IMR-90 (cell line): ENCODE data around the gene MS4A6E. TPM values are rescaled to one million over a fixed set of nuclear protein-coding genes. Genes with fewer than 3 reads are reported as not detected.

Experiments
- ATAC-seq: fragments of 200-7000 bp; cut with Tn5 transposase; 2 replicates; pipeline ENCODE4 v1.9.1; 2020; ENCODE audit warnings: low read depth, mild to moderate bottlenecking, moderate library complexity
- BruUV-seq: library from RNA; stranded (reverse); fragments of 400-500 nt; replicated peaks from 2 replicates; lab custom pipeline; 2021; lab: Mats Ljungman, UMichigan
- CTCF ChIA-PET: fragments of 300-600 bp; formaldehyde crosslinking; extraction: SDS; loops from one replicate; lab custom pipeline; 2021; ENCODE audit warnings: antibody characterized with exemption; lab: Yijun Ruan, JAX
- POLR2A ChIA-PET: fragments of 300-600 bp; sonication (Branson Sonifier 250); formaldehyde crosslinking; loops from one replicate; lab custom pipeline; 2022; ENCODE audit warnings: antibody characterized with exemption; ENCODE audit not compliant: unreplicated experiment; lab: Charles Lee
- DNase-seq: peaks from one replicate; pipeline ENCODE4 v3.0.0; 2013
- H2AFZ ChIP-seq: replicated peaks from 2 replicates; pipeline ENCODE3; 2013; ENCODE audit warnings: low read length, mild to moderate bottlenecking; ENCODE audit not compliant: poor library complexity
- H2AK5ac ChIP-seq: 2 replicates; pipeline ENCODE4 v1.6.1; 2013; ENCODE audit warnings: low read depth, low read length, inconsistent platforms
- H2AK9ac ChIP-seq: replicated peaks from 2 replicates; pipeline ENCODE3; 2013; ENCODE audit warnings: mild to moderate bottlenecking, low read depth, low read length, moderate library complexity; ENCODE audit not compliant: poor library complexity
- H2BK120ac ChIP-seq: 2 replicates; pipeline ENCODE4 v1.6.1; 2013; ENCODE audit warnings: low read depth, low read length, inconsistent platforms
- H2BK15ac ChIP-seq: 3 replicates; pipeline ENCODE4 v1.6.1; 2013; ENCODE audit warnings: low read depth, low read length, inconsistent platforms
- H2BK20ac ChIP-seq: 2 replicates; pipeline ENCODE4 v1.6.1; 2013; ENCODE audit warnings: low read depth, mild to moderate bottlenecking, inconsistent platforms, low read length, moderate library complexity
- H2BK5ac ChIP-seq: 2 replicates; pipeline ENCODE4 v1.6.1; 2013; ENCODE audit warnings: mild to moderate bottlenecking, low read depth, low read length, inconsistent platforms; ENCODE audit not compliant: poor library complexity, severe bottlenecking
- H3K14ac ChIP-seq: replicated peaks from 2 replicates; pipeline ENCODE4 v1.6.1; 2013; ENCODE audit warnings: low read depth, low read length, inconsistent platforms
- H3K18ac ChIP-seq: 2 replicates; pipeline ENCODE4 v1.6.1; 2013; ENCODE audit warnings: low read depth, low read length, control low read depth
- H3K23ac ChIP-seq: 2 replicates; pipeline ENCODE4 v1.6.1; 2013; ENCODE audit warnings: low read depth, low read length, inconsistent platforms
- H3K27ac ChIP-seq: 2 replicates; pipeline ENCODE4 v1.5.1; 2013; ENCODE audit warnings: mild to moderate bottlenecking, control low read depth, low read length; ENCODE audit not compliant: insufficient read depth
- H3K27me3 ChIP-seq: 2 replicates; pipeline ENCODE4 v1.6.1; 2013; ENCODE audit warnings: low read length; ENCODE audit not compliant: control insufficient read depth, insufficient read depth
- H3K36me3 ChIP-seq: 2 replicates; pipeline ENCODE4 v1.6.1; 2013; ENCODE audit warnings: low read length, mixed read lengths; ENCODE audit not compliant: control insufficient read depth, insufficient read depth
- H3K4ac ChIP-seq: 2 replicates; pipeline ENCODE4 v1.6.1; 2013; ENCODE audit warnings: low read depth, low read length, inconsistent platforms
- H3K4me1 ChIP-seq: 2 replicates; pipeline ENCODE4 v1.6.1; 2013; ENCODE audit warnings: low read length, mixed read lengths; ENCODE audit not compliant: control insufficient read depth, insufficient read depth
- H3K4me2 ChIP-seq: 2 replicates; pipeline ENCODE4 v1.6.1; 2013; ENCODE audit warnings: low read depth, mild to moderate bottlenecking, control low read depth, low read length, moderate library complexity
- H3K4me3 ChIP-seq: 2 replicates; pipeline ENCODE4 v1.5.1; 2013; ENCODE audit warnings: low read depth, mild to moderate bottlenecking, control low read depth, low read length, moderate library complexity; ENCODE audit not compliant: insufficient read depth
- H3K56ac ChIP-seq: 2 replicates; pipeline ENCODE4 v1.6.1; 2013; ENCODE audit warnings: low read length, inconsistent platforms; ENCODE audit not compliant: insufficient read depth; ENCODE audit errors: extremely low read depth
- H3K79me1 ChIP-seq, 2 experiments: 2 replicates each; pipeline ENCODE4 v1.6.1; 2013; ENCODE audit warnings: low read length in 2 of 2, inconsistent platforms in 1 of 2, low read depth in 1 of 2
- H3K9ac ChIP-seq: 2 replicates; pipeline ENCODE4 v1.6.1; 2013; ENCODE audit warnings: low read depth, low read length, control low read depth
- H3K9me1 ChIP-seq: 2 replicates; pipeline ENCODE4 v1.6.1; 2013; ENCODE audit warnings: low read length, inconsistent platforms; ENCODE audit not compliant: insufficient read depth
- H3K9me3 ChIP-seq: 2 replicates; pipeline ENCODE4 v1.6.1; 2013; ENCODE audit warnings: low read length; ENCODE audit not compliant: control insufficient read depth, insufficient read depth
- H4K20me1 ChIP-seq: 2 replicates; pipeline ENCODE4 v1.6.1; 2013; ENCODE audit warnings: low read length, inconsistent platforms; ENCODE audit not compliant: insufficient read depth
- H4K5ac ChIP-seq: 2 replicates; pipeline ENCODE4 v1.6.1; 2013; ENCODE audit warnings: mild to moderate bottlenecking, low read depth, low read length, control low read depth
- H4K8ac ChIP-seq, 2 experiments: 2 replicates each; pipeline ENCODE4 v1.6.1; 2013; ENCODE audit warnings: low read depth in 2 of 2, low read length in 2 of 2, control low read depth in 1 of 2, inconsistent platforms in 1 of 2
- H4K91ac ChIP-seq: 2 replicates; pipeline ENCODE4 v1.6.1; 2013; ENCODE audit warnings: low read depth, low read length, inconsistent platforms; ENCODE audit not compliant: insufficient read depth
- MAZ ChIP-seq: IDR thresholded peaks from 2 replicates; pipeline ENCODE4 v1.6.1; 2012; ENCODE audit warnings: low read depth, mild to moderate bottlenecking, low read length, improper control_type of control experiment, moderate library complexity, borderline replicate concordance
- MXI1 ChIP-seq: IDR thresholded peaks from 2 replicates; pipeline ENCODE4 v1.6.1; 2012; ENCODE audit warnings: low read depth, mild to moderate bottlenecking, low read length, moderate library complexity, borderline replicate concordance
- RCOR1 ChIP-seq: IDR thresholded peaks from 2 replicates; pipeline ENCODE4 v1.6.1; 2012; ENCODE audit warnings: mild to moderate bottlenecking, low read length, improper control_type of control experiment; ENCODE audit not compliant: insufficient replicate concordance
- SMC3 ChIP-seq: fragments of 150-350 bp; IDR thresholded peaks from 2 replicates; pipeline ENCODE4 v1.6.1; 2016; ENCODE audit warnings: low read depth, mild to moderate bottlenecking, antibody characterized with exemption, low read length, moderate library complexity
- whole genome bisulfite sequencing, 2 experiments: methylation state at CpG; one replicate each; pipeline versions ENCODE4 v1.1.5 to v1.1.7; 2013; ENCODE audit warnings: missing lambda C conversion rate in 2 of 2; ENCODE audit not compliant: insufficient read length in 1 of 2; ENCODE audit errors: extremely low coverage in 2 of 2; 5-methylcytosine and 5-hydroxymethylcytosine counted together
- dilution Hi-C: fragments of 300-500 bp; cut with HindIII; formaldehyde crosslinking; loops from one replicate; pipeline ENCODE4 v1.14.3; 2018; ENCODE audit warnings: low sequenced_read_pairs; ENCODE audit not compliant: unreplicated experiment
- in situ Hi-C: fragments of 300-500 bp; cut with MboI; formaldehyde crosslinking; loops from 3 replicates; pipeline ENCODE4 v1.14.3; 2019; ENCODE audit warnings: low sequenced_read_pairs, inconsistent platforms, mixed read lengths
- intact Hi-C: fragments of 100-400 bp; cut with micrococcal nuclease; formaldehyde crosslinking; loops from 2 replicates; pipeline ENCODE4 v1.10.0; 2022
- polyA plus RNA-seq, 3 experiments: library from polyadenylated mRNA; depleted of rRNA; stranded (reverse); fragments of >200 nt; gene quantifications; 2 replicates each; pipeline ENCODE4 v1.2.3, GENCODE V29; 2012; ENCODE audit warnings: low replicate concordance in 1 of 3
- total RNA-seq: library from RNA; depleted of rRNA; stranded (reverse); fragments of >200 nt; gene quantifications from 2 replicates; pipeline ENCODE4 v1.2.3, GENCODE V29; 2012
- TF ChIP-seq, protein P1 (sequence below): fragments of 150-350 bp; IDR thresholded peaks from 2 replicates; pipeline ENCODE4 v1.6.1; 2017; ENCODE audit warnings: mild to moderate bottlenecking, antibody characterized with exemption, low read length, low read depth

MS4A6E gene
- total and polyA plus RNA-seq, 2 of the 4 experiments (the other 2 are of a cell fraction): not detected

- ChIA-PET CTCF (no interaction called here), POLR2A (no interaction called here)
- no peak for DNase-seq
- Histone ChIP-seq H3K79me1 (no peaks in the 10 kb centered on the region), H3K4me3 (no peak within 1 kb of the TSS), H2AFZ (no peak within 1 kb of the TSS), H2AK9ac (no peak within 1 kb of the TSS), H3K56ac (no peak within 1 kb of the TSS), H3K9me1 (no peaks in the 10 kb centered on the region), H3K18ac (no peak within 1 kb of the TSS), H2BK120ac (no peak within 1 kb of the TSS), H3K4ac (no peak within 1 kb of the TSS), H4K20me1 (no peaks in the 10 kb centered on the region), H3K14ac (no peak within 1 kb of the TSS), H3K36me3 (no peaks in the 10 kb centered on the region), H3K9ac (no peak within 1 kb of the TSS), H2BK15ac (no peak within 1 kb of the TSS), H3K27ac (no peak within 1 kb of the TSS), H3K27me3 (no peaks in the 10 kb centered on the region), H3K4me2 (no peak within 1 kb of the TSS), H2BK5ac (no peak within 1 kb of the TSS), H2AK5ac (no peak within 1 kb of the TSS), H3K9me3 (no peaks in the 10 kb centered on the region; the same call in none of the 2 replicates), H3K4me1 (no peaks in the 10 kb centered on the region), H4K91ac (no peak within 1 kb of the TSS), H2BK20ac (no peak within 1 kb of the TSS), H4K5ac (no peak within 1 kb of the TSS), H4K8ac (no peak within 1 kb of the TSS), H3K23ac (no peak within 1 kb of the TSS)
- dilution Hi-C loops: no loop called here
- in situ Hi-C loops: no loop called here
- no TSS peak for BruUV-seq
- intact Hi-C loops: no loop called here
- no peak for ATAC-seq
- TF ChIP-seq SMC3 (no peak), RCOR1 (no peak), MXI1 (no peak), MAZ (no peak)
- TF ChIP-seq, protein P1, sequence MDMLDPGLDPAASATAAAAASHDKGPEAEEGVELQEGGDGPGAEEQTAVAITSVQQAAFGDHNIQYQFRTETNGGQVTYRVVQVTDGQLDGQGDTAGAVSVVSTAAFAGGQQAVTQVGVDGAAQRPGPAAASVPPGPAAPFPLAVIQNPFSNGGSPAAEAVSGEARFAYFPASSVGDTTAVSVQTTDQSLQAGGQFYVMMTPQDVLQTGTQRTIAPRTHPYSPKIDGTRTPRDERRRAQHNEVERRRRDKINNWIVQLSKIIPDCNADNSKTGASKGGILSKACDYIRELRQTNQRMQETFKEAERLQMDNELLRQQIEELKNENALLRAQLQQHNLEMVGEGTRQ: no peak
- WGBS, 2 experiments: 20% methylated on average over 1 of the region's 3 CpGs; no CpG with 5 or more reads in 1 of the 2 experiments
Measured at GRCh38 chr11:60280412-60280811, 46.6 kb upstream of the MS4A6E start, which contains the start of gene MS4A4A. MS4A4A (plus strand) TSS chr11:60280666; CDS start chr11:60280676, 10 bp downstream.
